ENCODE results near the gene ESYT1.

Gene ESYT1

DNA sequence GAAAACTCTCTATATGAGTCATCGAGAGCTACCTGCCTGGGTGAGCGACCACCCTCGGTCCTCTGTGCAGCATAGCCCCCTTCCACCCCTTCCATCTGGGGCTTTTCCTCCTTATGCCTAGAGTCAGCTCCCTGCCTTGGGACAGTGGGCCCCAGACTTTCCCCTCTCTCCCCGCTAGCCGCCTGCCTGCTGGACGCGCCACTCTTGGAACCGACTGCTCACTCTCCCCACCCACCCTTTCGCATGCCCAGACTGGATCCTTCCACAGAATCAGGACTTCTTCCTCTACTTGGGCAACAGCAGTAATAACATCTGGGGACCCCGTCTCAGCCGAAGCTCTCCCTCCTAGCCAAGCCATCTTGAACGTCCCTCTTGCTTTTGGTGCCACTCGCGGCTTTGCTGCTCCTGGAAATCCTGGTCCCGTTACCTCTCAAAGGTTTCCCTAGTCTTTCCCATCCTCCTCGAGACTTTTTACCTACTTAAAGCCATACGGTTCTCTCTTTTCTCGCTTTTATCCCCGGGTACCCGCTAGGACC lies 671 bp downstream of the ESYT1 start:
- no peak for DNase-seq (ENCODE audit: low read depth in 2 of 2)

DNA sequence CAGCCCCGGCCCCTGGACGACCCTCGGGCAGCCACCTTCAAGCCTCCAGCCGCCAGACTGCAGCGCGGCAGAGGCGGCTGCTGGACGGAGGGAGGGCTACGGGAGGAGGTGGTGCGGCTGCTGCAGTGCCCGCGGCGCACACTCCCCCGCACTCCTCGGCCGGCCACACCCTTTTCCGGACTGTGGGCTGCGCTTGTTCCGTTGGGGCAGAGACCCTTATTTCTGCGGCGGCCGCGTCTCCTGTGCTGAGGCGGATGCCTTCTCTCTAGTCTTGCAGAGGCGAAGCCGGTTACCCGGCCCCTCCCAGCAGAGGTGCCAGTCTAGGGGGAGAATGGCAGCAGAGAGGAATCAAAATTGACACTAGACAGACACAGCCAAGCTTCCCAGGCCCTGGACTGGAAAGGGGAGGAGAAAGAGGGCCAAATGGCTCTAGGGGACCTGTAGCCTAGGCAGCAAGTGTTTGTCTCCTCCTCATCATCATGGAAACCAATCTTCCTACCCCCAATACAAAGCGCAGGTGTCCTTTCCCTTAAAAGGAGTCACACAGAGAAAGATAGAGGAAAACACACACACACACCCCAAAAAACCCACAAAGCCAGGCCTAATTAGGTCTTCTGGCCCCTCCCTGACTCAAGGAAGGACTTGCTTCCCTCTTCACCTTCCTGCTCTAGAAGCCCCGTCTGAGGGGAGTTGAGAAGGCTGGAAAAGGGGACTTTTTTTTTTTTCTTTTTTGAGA lies 1.3 kb downstream of the ESYT1 start:
- DNase-seq (ENCODE audit: low read depth in 2 of 2), result peak in 1 of 2 experiments; percentile 60

DNA sequence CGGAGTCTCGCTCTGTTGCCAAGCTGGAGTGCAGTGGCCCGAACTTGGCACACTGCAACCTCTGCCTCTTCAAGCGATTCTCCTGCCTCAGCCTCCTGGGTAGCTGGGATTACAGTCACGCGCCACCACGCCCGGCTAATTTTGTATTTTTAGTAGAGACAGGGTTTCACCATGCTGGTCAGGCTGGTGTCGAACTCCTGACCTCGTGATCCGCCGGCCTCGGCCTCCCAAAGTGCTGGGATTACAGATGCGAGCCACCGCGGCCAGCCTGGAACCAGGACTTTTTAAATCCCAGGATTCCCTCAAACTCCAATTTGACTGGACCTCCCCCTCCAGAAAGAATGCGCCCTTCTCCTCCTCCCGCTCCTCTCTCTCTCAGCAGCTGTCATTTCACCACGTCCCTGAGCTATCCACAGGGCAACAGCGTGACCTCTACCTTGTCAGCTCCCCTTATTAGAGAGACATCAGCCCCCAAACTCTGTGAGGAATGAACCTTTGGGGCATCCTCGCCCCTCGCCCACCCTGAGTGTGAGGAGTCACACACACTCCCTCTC lies 2.0 kb downstream of the ESYT1 start:
- DNase-seq (ENCODE audit: low read depth in 2 of 2), result no peak

DNA sequence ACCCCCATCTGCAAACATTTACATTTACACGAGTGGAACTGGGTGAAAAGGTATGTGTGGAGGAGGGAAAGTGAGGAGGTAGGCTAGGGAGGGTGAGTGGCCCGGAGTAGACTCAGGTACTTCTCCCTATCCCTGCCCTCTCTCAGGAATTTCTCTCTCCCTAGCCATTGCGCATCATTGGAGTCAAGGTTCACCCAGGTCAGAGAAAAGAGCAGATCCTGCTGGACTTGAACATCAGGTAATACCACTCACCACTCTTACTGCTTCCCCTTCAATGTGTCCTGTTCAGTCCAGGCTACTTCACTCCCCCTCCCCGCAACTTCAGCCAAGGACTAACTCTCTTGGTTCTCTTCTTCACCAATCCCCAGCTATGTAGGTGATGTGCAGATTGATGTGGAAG lies 2.8 kb downstream of the ESYT1 start:
- DNase-seq (ENCODE audit: low read depth in 2 of 2), result no peak

GRCh38 chr12:56134897-56135296 lies 6.8 kb downstream of the ESYT1 start:
- no peak for DNase-seq (ENCODE audit: low read depth in 2 of 2)

- no peak for DNase-seq (ENCODE audit: low read depth in 2 of 2)
These were observed 9.9 kb downstream of the ESYT1 start for GRCh38 chr12:56137853-56138571.

- DNase-seq (ENCODE audit: low read depth in 2 of 2), result no peak
These were observed 14.1 kb downstream of the ESYT1 start for GRCh38 chr12:56141946-56142784.

DNA sequence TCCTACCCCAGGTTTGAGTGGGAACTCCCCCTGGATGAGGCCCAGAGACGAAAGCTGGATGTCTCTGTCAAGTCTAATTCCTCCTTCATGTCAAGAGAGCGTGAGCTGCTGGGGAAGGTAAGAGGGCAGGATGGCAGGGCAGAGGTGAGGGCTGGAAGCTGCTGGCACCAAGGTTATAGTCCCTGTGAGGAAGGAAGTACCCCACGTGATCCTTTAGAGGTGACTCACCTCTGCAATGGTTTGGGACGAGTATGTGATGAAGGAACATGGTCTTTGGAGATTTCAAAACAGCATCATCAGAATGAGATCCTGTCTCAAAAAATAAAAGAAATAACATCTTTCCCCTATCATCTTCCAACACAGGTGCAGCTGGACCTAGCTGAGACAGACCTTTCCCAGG lies 15.2 kb downstream of the ESYT1 start:
- DNase-seq (ENCODE audit: low read depth in 2 of 2), result no peak

DNA sequence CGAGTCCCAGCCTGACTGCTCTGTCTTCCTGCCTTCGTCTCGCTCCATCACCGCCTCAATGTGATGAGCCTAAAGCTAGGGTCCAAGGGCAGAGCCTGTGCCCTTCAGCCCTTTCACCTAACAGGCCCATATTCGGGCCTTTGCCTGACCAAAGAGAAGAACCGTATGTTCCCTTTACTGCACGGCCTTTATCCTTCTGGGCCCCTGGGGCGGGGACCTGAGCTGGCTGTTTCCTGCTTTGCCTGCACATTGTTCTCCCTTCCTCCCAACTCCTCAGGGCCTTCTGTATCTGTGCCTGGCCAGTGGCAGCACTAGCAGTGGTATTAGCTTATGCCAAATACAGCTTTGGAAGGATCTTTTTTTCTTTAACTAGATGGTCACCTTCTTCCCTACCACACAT lies 15.8 kb downstream of the ESYT1 start:
- no peak for DNase-seq (ENCODE audit: low read depth in 2 of 2)

- DNase-seq (ENCODE audit: low read depth in 2 of 2), result no peak
These were observed 17.1 kb downstream of the ESYT1 start for GRCh38 chr12:56145217-56145616.

- DNase-seq (ENCODE audit: low read depth in 2 of 2), result no peak
These were observed 18.7 kb downstream of the ESYT1 start for GRCh38 chr12:56146492-56147460.

DNA sequence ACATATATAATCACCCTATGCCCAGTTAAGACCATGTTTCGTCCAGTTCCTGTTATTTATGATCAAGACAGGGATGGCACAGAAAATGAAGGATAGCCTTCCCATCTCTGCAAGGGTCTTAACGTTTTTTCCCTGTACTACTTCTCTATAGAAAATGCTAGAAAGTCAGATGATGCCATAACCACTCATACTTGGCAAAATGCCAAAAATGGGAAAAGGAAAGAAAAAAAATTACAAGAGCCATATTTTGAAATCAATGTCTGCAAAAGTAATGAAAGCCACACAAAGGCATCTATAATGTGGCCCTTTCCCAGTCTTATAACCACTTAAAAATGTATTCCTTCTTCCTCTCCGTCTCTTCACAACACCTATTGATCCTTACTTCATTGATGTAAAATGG lies 22.5 kb downstream of the ESYT1 start:
- no peak for DNase-seq (ENCODE audit: low read depth in 2 of 2)

- peak; percentile 42 to 66 for DNase-seq (ENCODE audit: low read depth in 2 of 2)
These were observed 23.6 kb downstream of the ESYT1 start for GRCh38 chr12:56151672-56152131.

- peak; percentile 89 to 94 for DNase-seq (ENCODE audit: low read depth in 2 of 2)
These were observed 24.2 kb downstream of the ESYT1 start, which contains the start of gene MYL6B for GRCh38 chr12:56152132-56152755. Gene MYL6B, plus strand, starts transcription at chr12:56152587. Its CDS starts 1,332 bp downstream, at chr12:56153919.

GRCh38 chr12:56152756-56153677 lies 24.9 kb downstream of the ESYT1 start:
- DNase-seq (ENCODE audit: low read depth in 2 of 2), result no peak

DNA sequence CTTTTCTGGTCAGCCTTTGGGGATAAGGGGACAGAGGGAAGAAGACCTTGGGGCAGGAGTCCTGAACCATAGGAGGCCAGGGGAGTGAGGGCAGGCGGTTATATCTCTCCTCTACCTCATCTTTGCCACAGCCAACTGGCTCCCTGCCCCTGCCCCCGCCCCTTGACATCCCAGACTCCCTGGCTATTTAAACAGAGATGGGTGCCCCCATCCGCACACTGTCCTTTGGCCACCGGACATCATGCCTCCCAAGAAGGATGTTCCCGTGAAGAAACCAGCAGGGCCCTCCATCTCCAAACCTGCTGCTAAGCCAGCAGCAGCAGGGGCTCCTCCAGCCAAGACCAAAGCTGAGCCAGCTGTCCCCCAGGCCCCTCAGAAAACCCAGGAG lies 25.6 kb downstream of the ESYT1 start:
- DNase-seq (ENCODE audit: low read depth in 2 of 2), result no peak

DNA sequence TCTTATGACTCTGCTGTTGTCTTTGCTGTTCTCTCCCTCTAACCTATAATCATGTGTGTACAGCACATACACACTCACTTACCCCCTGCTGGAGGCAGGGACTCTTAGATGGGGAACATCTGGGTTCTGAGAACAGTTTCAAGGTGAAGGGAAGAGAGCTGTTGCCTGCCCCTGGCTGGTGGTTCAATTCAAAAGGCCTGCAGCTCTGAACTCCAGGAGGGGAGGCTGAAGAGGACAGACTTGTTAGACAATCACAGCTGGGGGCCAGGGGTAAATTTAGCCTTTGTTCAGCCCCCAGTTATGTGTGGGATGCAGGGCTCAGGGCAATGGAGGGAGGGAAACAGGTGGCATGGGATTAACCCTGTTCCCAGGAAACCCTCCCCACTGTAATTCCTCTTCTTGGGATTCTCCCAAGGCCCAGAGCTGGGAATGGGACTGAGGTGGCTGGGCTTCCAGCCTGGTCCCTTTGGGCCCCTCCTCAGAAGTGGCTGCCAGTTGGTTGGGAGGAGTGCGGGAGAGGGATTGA lies 26.2 kb downstream of the ESYT1 start:
- DNase-seq (ENCODE audit: low read depth in 2 of 2), result no peak

- DNase-seq (ENCODE audit: low read depth in 2 of 2), result no peak
These were observed 26.8 kb downstream of the ESYT1 start for GRCh38 chr12:56154818-56155217.
